Measurements from ENCODE around the gene GLIS1.
"Not testable (repeated sequence)": the region's sequence is repeated elsewhere in the genome, so short reads cannot be mapped to it uniquely, and the experiment has no call there.

GLIS1 gene

DNA sequence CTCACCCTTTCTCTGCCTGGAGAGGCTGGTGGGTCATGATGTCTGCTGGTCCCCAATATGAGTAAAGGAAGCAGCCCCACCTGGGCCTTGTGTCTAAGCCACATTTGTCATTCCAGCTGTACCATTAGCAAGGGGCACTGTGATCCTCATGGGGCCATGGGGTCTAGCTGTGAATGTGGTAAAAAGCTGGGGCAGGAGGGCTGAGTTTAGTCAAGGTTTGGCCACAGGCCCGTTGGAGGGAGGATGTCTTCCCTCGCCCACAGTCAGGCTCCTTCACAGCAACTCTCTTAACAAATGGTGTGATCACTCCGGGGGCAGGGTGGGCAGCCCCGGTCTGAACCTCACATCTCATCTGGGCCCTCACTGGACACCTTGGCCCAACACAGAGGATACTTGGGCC lies 164.3 kb downstream of the GLIS1 start:
- DNase-seq = no peak

- DNase-seq = no peak
These were observed 165.0 kb downstream of the GLIS1 start for GRCh38 chr1:53573931-53574330.

DNA sequence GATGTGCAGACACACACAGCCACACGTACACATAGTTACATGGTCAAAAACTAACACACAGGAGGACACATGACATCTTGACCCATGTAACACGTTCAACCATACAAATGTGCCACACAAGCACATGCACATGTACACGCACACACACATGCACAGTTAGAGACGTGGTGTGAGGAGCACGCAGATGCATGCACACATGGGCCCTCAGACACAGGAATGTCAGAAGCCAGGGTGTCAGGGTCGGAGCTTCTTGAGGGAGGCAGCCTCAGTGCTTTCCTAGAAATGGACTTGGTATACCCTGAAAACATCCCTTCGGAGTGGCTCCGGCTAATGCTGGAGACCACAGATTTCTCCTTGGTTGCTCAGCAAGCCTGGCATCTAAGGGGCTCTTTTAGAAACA lies 165.4 kb downstream of the GLIS1 start:
- DNase-seq = no peak

GRCh38 chr1:53572815-53573173 lies 166.2 kb downstream of the GLIS1 start:
- DNase-seq = peak; percentile 68

DNA sequence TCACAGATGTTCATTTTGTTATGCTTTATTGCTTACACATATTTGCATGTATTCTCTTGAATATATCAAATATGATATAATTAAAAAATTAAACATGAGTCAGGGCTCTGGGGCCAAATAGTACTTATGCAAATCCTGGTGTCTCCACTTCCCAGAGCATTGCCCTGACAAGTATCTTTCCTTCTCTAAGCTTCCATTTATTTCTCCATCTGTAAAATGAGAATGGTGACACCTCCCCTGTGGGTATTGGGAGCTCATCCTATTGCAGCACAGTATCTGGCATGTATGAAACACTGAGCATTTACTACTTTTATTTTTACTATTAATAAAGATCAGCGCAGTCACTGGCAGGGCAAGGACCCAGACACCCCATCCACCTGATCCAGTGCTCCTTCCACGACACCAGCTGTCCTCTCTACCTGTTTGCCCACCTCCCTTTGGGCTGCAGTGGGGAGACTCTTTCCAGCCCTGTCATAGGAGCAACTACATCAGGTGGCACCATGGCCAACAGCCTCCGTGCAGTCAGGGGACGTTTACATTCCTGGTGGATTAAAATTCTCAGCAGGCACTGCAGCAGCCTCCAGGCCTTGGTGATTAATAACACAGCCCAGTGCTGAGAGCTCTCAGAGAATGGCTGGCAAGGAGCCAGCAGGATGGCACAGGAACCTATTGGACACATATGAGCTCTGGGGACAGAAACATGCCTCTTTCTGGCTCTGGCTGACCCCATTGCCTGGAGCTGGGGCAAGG lies 166.7 kb downstream of the GLIS1 start:
- peak; percentile 84 for DNase-seq

DNA sequence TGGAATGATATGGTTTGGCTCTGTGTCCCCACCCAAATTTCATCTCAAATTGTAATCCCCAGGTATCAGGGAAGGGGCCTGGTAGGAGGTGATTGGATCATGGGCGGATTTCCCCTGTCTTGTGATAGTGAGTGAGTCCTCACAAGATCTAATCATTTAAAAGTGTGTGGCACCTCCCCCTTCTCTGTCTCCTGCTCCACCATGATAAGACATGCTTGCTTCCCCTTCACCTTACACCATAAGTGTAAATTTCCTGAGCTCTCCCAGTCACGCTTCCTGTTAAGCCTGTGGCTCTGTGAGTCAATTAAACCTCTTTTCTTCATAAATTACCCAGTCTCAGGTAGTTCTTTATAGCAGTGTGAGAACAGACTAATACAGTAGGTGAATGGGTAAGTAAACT lies 170.4 kb downstream of the GLIS1 start:
- DNase-seq = no peak

GRCh38 chr1:53567851-53568250 lies 171.1 kb downstream of the GLIS1 start:
- DNase-seq = no peak

GRCh38 chr1:53567450-53567849 lies 171.5 kb downstream of the GLIS1 start:
- no peak for DNase-seq

DNA sequence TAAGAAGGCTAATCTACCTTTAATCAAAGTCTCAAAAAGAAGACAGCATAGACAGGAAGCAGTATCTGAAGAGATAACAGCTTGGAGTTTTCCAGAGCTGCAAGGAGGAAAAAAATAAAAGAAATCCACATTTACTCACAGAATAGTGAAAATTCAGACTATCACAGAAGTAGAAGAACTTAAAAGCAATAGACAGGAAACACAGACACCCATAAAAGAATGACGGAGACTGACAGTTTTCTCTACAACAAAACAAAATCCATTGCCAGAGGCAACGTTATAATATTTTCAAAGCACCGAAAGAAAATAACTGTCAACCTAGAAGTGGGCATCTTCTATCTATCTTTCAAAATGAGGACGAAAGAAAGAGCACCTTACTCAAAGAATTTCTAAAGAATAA lies 175.4 kb downstream of the GLIS1 start:
- DNase-seq = no peak

DNA sequence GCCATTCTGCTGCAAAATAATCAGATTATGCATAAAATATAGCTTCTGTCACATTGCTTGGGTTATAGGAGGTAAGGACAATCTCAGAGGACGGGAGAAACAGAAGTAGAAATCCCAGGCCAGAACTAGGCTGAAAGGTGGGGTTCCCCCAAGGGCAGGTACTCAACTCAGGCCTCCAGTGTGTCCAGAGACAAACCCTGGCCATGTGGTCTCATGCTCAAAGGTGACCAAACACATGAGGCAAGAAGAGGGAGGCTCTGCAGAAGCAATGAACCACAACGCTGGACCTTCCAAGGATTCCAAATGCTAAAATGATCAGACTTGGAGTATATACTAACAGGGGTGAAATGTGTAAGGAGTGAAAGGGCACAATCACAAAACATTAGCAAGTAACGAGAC lies 176.0 kb downstream of the GLIS1 start:
- no peak for DNase-seq

DNA sequence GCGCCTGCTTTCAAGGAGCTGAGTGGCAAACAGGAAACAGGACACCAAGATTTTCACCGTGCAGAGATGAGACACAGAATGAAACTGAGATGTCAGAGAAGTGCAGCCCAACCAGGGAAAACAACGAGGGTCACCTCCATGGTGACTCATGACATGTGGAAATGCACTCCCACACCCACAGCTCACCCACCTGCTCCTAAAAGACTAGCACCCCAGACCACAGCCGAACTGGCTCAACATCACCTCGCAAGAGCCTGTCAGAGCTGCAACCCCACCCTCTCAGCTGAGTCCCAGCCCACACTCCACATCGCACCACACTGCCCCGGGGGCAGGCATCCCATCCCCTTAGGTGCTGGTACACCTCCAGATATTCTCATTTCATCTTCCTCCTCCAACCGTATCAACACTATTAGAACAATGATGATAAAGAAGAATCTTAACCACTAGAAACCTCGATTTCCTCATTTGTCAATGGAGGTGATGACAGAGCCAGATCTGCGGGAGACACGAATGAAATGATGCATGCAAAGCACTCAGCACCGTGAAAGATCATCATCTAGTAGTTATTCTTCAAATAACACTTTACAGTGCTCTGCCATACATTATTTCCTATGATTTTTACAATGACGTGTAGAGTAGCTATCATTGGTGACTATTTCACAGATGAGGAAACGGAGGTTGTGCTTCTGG lies 176.5 kb downstream of the GLIS1 start:
- DNase-seq = no peak

DNA sequence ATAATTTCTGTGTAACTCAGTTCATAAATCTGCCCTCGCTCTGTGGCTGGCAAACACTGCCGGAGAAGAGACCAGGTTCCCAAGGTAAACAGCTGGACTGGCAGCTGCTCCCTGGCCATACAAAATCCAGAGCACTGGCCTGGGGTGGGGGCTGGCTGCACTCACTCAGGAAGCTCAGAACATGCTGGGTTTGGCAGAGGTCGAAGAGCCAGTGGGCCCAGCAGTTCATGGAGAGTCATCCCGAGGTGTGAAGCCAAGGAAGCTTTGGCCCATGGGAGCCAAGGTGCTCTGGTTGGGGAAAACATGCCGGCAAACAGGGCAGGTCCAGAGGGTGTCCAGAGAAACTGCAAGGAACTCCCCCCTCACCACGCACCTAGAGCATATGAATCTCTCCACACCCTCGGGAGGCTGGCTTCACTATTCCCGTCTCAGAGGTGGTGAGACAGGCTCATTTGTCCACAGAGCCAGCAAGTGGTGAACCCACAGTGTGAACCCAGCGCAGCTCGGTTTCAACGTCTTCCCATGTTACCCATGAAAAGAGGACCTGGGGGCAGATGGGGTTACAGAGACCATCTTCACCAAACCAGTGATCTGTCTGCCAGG lies 177.4 kb downstream of the GLIS1 start:
- no peak for DNase-seq

DNA sequence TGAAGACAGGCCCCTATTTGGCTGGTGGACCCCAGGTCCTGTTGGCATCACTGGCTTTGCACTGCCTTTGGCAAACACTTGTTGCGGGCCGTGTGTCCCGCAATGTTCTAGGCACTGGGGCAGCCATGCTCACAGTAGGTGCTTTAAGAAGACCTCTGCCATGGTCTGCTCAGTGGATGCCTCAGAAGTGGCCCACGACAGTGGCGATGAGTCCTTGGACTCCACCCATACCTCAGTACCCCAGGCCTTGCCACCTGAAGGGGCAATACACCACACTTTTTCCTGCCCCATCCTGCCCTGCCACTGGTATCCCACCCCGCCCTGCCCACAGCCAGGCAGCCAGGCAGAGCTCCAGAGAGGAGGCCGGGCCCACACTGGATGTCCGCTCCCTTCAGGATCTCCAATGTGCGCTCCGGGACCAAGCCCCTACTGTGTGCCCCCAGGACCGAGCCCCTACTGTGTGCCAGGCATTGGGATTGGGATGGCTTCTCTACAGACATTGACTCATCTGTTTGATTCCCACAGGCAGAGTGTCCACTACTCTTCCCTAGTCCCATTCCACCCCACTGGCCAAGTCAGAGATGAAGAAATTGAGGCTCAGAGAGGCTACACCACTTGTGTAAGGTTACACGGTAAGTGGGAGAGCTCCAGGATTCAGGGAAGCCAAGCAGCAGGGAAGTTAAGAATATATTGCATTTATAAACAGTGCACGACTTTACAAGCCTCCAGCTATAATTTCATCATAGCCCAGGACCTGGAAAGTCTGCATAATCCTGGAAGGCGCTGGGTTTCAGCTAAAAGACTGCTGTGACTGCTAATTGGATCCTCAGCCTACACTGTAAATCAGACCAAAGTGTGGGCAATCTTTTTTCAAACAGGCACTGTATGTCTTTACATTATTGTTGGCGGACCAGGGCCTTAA lies 178.1 kb downstream of the GLIS1 start:
- no peak for DNase-seq

DNA sequence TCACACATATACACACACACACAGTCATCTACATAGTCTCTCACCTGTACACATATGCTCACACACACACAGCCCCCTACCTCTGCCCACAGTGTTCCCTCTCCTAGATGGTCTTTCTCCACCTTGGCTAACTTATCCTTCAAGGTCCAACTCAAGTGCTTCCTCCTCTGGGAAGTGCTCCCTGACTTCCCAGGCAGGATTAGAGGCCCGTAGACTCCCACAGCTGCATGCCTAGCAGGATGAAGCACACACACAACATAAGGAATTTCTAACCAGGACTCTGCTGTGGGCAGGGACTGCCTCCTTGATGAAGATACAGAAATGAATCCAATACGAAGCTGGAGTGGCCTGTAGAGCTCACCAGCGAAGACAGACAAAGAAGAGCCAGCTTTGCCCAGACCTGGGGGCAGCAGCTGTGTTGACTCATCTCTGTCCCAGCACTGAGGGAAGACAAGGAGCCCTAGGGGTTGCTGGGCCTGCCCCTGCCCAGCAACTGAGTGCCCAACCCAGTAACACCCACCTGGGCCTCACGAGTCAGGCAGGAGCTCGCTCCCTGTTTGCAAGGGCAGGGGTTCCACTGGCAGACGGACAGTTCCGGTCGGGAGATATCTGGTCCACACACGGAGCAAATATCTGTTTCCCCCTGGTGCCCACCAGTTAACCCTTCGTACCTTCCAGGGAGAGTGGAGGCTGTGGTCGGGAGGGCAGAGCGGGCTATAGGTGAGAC lies 178.9 kb downstream of the GLIS1 start:
- no peak for DNase-seq

DNA sequence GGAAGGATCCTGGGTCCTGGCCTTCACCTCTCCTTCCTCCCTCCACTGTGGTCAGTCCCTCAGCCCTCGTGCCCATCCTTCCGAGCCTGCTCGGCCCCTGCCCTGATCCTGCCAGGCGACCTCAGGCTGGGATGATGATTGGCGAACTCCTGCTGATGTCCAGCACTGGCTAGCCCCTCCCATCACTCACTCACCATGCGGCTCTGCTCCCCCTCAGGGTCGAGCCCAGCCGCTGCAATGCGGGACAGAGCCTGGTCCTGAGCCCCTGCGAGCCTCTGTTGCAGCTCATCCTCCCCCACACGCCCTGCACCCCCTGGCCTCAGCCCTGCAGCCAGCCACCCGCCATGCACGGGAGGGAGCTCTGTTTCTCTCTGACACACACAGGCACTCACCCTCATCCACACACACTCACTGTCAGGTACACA lies 179.6 kb downstream of the GLIS1 start:
- no peak for DNase-seq

DNA sequence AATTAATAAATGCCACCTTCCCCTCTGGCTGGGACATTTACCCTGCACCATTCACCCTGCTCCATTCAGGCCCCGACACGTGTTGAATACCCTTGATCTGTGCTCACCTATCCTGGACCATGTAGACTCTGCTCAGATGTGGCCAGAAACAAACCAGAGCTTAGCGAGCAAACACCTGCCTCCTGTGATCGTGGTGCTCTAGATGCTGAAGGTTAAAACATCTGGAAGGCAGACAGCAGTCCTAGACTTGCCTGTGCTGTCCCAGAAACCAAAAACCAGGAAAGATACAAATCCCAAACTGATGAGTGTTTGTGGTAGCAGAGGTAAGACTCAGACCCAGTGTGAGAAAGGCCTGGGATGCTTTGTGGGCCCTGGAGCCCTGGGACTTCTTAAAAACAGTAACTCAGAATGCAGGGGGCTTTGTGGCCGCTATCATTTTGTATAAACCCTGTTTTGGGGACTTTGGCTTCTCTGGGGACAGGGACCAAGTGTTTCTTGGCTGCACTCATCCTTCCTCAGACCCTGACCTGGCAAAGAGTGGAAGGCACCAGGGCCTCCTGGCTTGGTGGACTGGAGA lies 180.1 kb downstream of the GLIS1 start:
- no peak for DNase-seq

DNA sequence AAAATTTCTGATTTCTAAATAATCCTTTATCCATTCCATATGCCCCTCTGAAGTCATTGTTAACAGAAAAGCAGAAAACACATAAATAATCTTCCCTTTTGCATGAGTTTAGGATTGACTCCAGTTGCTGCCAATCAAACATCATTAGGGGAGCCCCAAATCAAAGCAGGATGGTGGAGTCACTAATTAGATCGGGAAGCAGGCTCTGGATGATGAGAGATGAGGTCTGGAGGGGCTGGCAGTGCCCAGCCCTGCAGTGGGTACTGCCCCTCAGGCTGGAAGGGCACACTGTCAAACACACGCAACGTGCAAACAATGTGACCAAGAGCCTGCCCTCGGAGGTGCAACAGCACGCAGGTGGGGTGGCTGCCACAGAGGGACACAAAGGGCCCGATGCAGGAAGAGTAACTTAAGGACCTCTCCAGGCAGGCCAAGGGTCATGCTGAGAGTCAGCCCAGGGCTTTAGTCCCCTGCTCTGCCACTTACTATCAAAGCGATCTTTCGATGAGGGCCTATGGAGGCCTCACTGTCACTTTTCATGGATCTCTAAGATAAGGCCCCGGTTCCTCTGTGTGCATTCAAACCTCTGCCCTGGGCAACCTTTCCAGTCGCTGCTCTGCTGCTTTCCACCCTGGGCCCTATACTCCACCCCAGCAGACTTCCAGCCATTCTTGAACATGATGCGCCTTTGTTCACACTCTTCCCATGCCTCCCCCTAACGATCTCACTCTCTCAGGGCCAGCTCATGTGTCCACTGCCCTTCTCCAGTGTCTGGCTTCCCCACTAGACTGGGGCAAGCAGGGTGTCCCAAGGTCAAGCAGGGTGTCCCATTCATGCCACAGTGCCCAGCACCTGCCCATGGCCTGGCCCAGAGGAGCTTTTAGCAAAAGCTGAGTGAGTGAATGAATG lies 180.9 kb downstream of the GLIS1 start:
- DNase-seq = no peak

GRCh38 chr1:53557369-53557768 lies 181.6 kb downstream of the GLIS1 start:
- no peak for DNase-seq

- no peak for DNase-seq
These were observed 182.2 kb downstream of the GLIS1 start for GRCh38 chr1:53556657-53557227.

DNA sequence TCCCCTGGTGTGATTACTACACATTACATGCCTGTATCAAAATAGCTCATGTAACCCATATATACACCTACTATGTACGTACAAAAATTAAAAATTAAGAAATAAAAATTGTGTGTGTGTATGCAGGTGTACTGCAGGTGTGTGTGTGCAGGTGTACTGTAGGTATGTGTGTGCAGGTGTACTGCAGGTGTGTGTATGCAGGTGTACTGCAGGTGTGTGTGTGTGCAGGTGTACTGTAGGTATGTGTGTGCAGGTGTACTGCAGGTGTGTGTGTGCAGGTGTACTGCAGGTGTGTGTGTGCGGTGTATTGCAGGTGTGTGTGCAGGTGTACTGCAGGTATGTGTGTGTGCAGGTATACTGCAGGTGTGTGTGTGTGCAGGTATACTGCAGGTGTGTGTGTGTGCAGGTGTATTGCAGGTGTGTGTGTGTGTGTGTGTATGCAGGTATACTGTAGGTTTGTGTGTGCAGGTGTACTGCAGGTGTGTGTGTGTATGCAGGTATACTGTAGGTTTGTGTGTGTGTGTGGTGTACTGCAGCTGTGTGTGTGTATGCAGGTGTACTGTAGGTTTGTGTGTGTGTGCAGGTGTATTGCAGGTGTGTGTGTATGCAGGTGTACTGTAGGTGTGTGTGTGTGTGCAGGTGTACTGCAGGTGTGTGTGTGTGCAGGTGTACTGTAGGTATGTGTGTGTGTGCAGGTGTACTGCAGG lies 183.2 kb downstream of the GLIS1 start:
- DNase-seq = not testable (repeated sequence)
